Measurements from ENCODE around the gene EIF2A. TPM values are rescaled to one million over a fixed set of nuclear protein-coding genes. Genes with fewer than 3 reads are reported as not detected.
A peak's percentile ranks its signal among the peaks of the same experiment; 100 is the strongest.

Gene EIF2A
- total RNA-seq, 1 donor from 2014 or later, result 77.2 TPM

DNA sequence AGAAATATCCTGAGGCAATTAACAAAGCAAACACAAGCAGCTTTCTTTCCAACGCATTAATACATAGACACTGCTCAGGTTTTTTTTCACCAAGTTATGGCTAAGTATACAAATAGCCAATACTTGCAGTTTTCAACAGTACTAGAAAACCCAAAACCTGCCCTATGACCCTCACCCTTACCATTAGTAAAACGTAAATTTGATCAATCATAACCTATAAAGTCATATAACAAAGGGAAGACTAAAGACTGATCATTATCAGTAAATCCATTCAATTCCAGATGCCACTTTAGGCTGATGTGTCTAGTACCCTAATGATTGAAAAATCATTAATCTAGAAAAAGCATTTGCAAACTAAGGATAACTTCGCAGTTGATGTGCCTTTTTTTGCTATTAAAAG lies 3.5 kb upstream of the EIF2A start:
- DNase-seq (ENCODE audit: low spot score), result no peak

GRCh38 chr3:150543531-150543930 lies 3.1 kb upstream of the EIF2A start:
- DNase-seq (ENCODE audit: low spot score), result no peak

DNA sequence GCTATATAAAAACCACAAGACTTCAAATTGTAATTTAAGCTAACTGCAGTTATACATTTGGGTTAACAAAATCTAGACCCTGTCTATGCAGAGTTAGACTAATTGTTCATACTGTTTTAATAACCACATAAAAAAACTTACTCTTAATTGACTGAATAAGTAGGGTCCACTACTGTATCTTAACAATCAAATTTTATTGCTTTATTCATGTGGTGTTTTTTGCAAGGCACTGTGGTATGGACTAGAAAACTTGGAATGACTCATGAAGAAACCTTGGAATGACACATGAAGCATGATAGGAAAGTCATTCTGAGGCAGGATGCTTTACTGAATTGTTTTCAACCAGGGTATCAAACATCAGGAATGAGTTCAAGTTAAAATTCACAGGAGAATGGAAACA lies 2.5 kb upstream of the EIF2A start:
- DNase-seq (ENCODE audit: low spot score), result no peak

DNA sequence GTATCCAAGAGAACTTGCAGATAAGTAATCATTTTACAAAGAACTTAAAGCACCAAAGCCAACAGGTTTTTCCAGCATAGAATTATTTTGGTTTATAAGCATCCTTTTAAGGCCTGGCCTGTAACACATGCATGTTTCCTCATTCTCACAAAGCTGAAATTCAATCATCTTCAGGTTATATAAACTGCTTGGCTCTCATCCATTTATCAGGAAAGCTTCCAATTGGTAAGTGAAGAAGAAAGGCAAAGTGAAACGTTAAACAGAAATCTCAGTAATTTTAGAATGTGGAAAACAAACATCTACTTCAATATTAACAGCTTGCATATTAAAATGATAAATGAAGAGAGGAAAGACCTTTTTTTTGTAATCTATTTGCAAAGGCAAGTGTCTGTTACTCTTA lies 1.9 kb upstream of the EIF2A start:
- DNase-seq (ENCODE audit: low spot score), result no peak

GRCh38 chr3:150545419-150546225 lies 965 bp upstream of the EIF2A start:
- peak; percentile 91 for DNase-seq (ENCODE audit: low spot score)

- DNase-seq (ENCODE audit: low spot score), result no peak
Measured at GRCh38 chr3:150547045-150547741, 606 bp downstream of the EIF2A start.

- no peak for DNase-seq (ENCODE audit: low spot score)
Measured at GRCh38 chr3:150555859-150556436, 9.4 kb downstream of the EIF2A start.

GRCh38 chr3:150556792-150557191 lies 10.2 kb downstream of the EIF2A start:
- DNase-seq (ENCODE audit: low spot score), result no peak

DNA sequence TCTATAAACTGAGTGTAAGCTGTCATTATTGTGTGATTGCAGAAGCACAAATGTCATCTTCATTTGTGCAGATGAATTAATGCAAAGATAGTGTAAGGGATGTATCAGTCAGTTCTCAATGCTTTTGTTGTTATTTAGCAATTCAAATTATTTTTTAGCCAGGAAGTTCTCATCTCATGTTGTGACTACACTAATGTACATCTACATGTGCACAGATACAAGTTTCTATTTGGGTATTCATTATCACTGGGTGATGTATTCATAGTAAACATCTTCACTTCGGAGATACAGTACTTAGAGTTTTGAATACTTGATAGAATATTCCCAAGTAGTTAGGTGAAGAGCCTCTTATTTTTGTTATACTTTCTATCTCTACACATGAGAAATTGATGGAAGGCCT lies 11.1 kb downstream of the EIF2A start:
- no peak for DNase-seq (ENCODE audit: low spot score)

DNA sequence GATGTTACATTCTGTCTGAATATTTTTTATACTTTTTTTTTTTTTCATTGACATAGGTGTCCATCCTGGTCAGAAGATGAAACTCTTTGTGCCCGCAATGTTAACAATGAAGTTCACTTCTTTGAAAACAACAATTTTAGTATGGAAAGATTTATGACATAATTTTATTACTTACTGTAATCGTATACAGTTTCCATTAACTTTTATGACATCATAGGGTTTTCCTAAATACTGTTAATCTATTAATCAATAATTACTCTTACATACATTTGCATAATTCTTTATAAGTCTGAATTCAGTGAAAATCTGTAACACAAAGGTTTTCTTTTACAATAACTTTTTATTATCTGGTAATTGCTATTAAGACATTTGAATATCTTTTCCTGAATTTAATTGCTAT lies 17.7 kb downstream of the EIF2A start:
- no peak for DNase-seq (ENCODE audit: low spot score)

DNA sequence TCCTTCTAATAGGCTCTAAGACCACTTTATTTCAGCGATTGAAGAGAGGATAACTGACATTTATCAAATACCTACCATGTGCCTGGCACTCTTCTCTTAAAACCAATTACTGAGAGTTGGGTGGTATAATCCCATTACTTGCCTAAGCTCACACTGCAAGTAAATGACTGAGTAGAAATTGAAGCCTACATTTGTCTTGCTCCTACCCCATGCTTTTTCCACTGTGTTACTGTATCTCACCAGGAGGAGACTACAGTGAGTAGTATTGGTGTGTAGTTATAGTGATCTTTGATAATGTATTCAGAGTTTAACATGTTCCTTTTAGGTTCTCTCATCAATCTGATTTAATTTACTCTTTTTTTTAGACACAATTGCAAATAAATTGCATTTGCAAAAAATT lies 20.7 kb downstream of the EIF2A start:
- DNase-seq (ENCODE audit: low spot score), result no peak

DNA sequence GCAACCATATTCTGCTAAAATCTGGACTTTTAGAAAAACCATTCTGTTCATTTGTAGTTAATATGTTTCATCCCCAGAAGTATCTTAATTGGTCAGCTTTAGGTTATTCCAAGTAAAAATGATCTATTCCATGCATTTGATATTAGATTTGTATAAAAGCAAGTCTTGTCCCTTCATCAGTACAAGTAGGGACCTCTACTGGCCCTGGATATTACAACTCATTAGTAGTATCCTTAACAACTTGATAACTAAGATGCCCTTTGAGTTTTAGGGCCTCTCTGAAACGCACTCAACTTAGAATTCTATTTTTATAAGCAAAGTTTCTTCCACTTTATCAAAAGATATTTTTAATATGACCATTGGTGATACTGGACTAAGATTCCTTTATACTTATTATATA lies 31.3 kb downstream of the EIF2A start:
- DNase-seq (ENCODE audit: low spot score), result no peak

- DNase-seq (ENCODE audit: low spot score), result no peak
Measured at GRCh38 chr3:150581174-150581573, 34.6 kb downstream of the EIF2A start.

- DNase-seq (ENCODE audit: low spot score), result no peak
Measured at GRCh38 chr3:150582620-150583019, 36.0 kb downstream of the EIF2A start.

- DNase-seq (ENCODE audit: low spot score), result no peak
Measured at GRCh38 chr3:150583028-150583427, 36.4 kb downstream of the EIF2A start.

GRCh38 chr3:150588027-150588830 lies 41.6 kb downstream of the EIF2A start:
- no peak for DNase-seq (ENCODE audit: low spot score)

DNA sequence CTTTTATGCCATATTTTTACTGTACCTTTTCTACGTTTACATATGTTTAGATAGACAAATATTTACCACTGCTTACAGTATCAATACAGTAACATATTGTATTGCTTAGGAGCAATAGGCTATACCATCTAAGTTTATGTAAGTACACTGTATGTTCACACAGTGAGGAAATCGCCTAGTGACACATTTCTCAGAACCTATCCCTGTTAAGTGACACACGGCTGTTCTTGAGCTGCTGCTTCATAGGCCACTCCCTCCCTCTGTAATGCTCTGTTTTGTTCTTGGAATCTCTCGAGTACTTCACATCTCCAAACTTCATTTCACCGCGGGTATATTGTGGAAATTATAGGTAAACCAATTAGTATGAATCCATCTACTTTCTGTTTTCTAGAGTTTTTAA lies 43.2 kb downstream of the EIF2A start:
- no peak for DNase-seq (ENCODE audit: low spot score)

DNA sequence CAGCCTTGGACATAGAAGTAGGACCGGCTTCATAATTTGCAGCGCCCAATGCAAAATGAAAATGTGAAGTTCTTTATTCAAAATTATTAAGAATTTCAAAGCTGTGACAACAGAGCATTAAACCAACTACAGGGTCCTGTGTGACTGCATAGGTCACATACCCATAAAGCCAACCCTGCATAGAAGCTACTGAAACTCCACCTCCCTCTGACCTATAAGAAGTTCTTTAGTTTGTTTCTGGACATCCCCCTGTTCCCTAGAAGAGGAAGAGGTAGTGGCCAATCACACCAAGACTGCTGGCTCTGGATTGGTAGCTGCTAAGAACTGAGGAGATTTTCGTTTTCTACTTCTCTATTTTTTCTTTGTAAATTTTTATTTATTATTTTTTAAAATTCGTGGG lies 47.6 kb downstream of the EIF2A start:
- no peak for DNase-seq (ENCODE audit: low spot score)

DNA sequence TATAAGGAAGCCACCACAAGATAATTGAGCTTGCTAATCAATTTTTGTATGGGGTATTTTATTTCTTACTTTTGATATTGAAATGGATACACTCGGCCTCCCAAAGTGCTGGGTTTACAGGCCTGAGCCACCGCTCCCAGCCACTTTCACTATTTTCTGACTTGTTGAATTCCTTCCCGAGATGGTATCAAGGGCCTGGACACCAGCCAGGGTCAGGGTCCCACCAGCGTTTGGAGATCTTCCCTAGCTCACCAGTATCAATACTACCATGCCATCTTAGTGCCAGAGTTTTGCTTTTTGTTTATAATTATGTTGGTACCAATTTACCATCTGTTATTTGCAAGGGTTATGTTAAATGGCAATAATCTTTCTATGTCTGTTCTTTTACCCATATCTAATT lies 51.1 kb downstream of the EIF2A start:
- no peak for DNase-seq (ENCODE audit: low spot score)

DNA sequence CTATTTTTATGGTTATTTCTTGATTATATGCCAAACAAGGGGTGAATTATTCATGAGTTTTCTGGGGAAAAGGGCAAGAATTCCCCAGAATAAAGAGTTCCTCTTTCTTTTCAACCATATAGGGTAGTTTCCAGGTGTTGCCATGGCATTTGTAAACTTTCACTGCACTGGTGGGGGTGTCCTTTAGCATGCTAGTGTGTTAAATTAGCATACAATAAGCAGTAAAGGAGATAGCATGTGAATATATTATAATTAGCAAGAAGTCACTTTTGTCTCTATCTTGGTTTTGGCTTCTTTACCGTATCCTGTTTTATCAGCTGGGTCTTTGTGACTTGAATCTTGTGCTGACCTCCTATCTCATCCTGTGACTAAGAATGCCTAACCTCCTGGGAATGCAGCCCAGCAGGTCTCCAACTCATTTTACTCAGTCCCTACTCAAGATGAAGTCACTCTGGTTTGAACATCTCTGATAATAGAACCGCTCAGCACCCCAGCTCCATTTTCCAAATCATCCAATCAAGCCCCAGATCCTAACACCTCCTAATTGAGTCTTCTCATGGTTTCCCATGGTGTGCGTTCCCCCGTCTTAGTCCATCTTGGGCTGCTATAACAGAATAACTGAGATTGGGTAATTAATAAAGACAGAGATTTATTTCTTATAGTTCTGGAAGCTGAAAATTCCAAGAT lies 53.2 kb downstream of the EIF2A start:
- no peak for DNase-seq (ENCODE audit: low spot score)

All from mesenteric fat pad (tissue), 1 donor.